Right atrium auricular region (tissue), 2 donors: Measurements from ENCODE around the gene ANKFN1. TPM values are rescaled to one million over a fixed set of nuclear protein-coding genes. Genes with fewer than 3 reads are reported as not detected.

Source experiments
- DNase-seq: peaks from one replicate; pipeline ENCODE4 v3.0.0-alpha.2; 2019; ENCODE audit warnings: low spot score
- H3K27ac ChIP-seq, 2 donors: fragments of 200-600 bp; sonication (generic); 1 replicate in 1 of 2; 2 replicates in 1 of 2; pipeline ENCODE4 v1.5.1; 2016 to 2019
- H3K27me3 ChIP-seq, 2 donors: fragments of 200-600 bp; sonication (generic); one replicate each; pipeline versions ENCODE4 v1.5.1 to v1.6.0; 2017 to 2019
- H3K36me3 ChIP-seq: fragments of 200-600 bp; sonication (generic); one replicate; pipeline ENCODE4 v1.5.1; 2016
- H3K4me1 ChIP-seq, 2 donors: fragments of 200-600 bp; sonication (generic); one replicate each; pipeline versions ENCODE4 v1.5.1 to v1.6.0; 2017 to 2019
- H3K4me3 ChIP-seq, 2 donors: fragments of 200-600 bp; sonication (generic); 1 replicate in 1 of 2; 2 replicates in 1 of 2; pipeline ENCODE4 v1.5.1; 2017 to 2019; ENCODE audit warnings: mild to moderate bottlenecking in 1 of 2, moderate library complexity in 1 of 2
- H3K9me3 ChIP-seq, 2 donors: fragments of 200-600 bp; sonication (generic); one replicate each; pipeline ENCODE4 v1.5.1; 2019
- CTCF ChIP-seq, 2 donors: fragments of 200-600 bp; sonication (generic); IDR thresholded peaks; one replicate each; pipeline ENCODE4 v1.5.1; 2019; ENCODE audit warnings: antibody characterized with exemption in 2 of 2
- total RNA-seq, 2 donors: library from RNA; depleted of rRNA; stranded (reverse); fragments of >200 nt; gene quantifications; one replicate each; pipeline ENCODE4 v1.1.0, GENCODE V29; 2016

ANKFN1 gene
- total RNA-seq, 2 donors from 2014 or later: 0.67 TPM; not detected in 1

GRCh38 chr17:56289321-56289720, 136.0 kb downstream of the ANKFN1 start:
- TF ChIP-seq CTCF (IDR thresholded peaks at IDR 0.05): no peak
- H3K4me3 ChIP-seq: no peak overlapping the region
- H3K36me3 ChIP-seq: no peaks in the 10 kb centered on the region
- no peaks in the 10 kb centered on the region for H3K4me1 ChIP-seq
- H3K9me3 ChIP-seq: no peaks in the 10 kb centered on the region
- H3K27ac ChIP-seq: no peak overlapping the region
- no peak for DNase-seq
- H3K27me3 ChIP-seq: no peaks in the 10 kb centered on the region

GRCh38 chr17:56290101-56290801, 137.0 kb downstream of the ANKFN1 start:
- H3K9me3 ChIP-seq: no peaks in the 10 kb centered on the region
- TF ChIP-seq CTCF (IDR thresholded peaks at IDR 0.05): no peak
- H3K27ac ChIP-seq: no peak overlapping the region
- no peak overlapping the region for H3K4me3 ChIP-seq
- DNase-seq: no peak
- no peaks in the 10 kb centered on the region for H3K36me3 ChIP-seq
- H3K27me3 ChIP-seq: no peaks in the 10 kb centered on the region
- no peaks in the 10 kb centered on the region for H3K4me1 ChIP-seq

- TF ChIP-seq CTCF (IDR thresholded peaks at IDR 0.05): no peak
- Histone ChIP-seq H3K4me3 (no peak overlapping the region), H3K27me3 (no peaks in the 10 kb centered on the region), H3K9me3 (no peaks in the 10 kb centered on the region), H3K4me1 (no peaks in the 10 kb centered on the region), H3K27ac (no peak overlapping the region), H3K36me3 (no peaks in the 10 kb centered on the region)
- DNase-seq: no peak
These were observed 137.5 kb downstream of the ANKFN1 start for GRCh38 chr17:56290802-56291118.

GRCh38 chr17:56291226-56291805, 138.0 kb downstream of the ANKFN1 start:
- DNase-seq: no peak
- H3K27ac ChIP-seq: no peak overlapping the region
- no peaks in the 10 kb centered on the region for H3K4me1 ChIP-seq
- TF ChIP-seq CTCF (IDR thresholded peaks at IDR 0.05): no peak
- H3K9me3 ChIP-seq: no peaks in the 10 kb centered on the region
- no peaks in the 10 kb centered on the region for H3K27me3 ChIP-seq
- no peak overlapping the region for H3K4me3 ChIP-seq
- no peaks in the 10 kb centered on the region for H3K36me3 ChIP-seq

- DNase-seq: no peak
- Histone ChIP-seq H3K27me3 (no peaks in the 10 kb centered on the region), H3K36me3 (no peaks in the 10 kb centered on the region), H3K9me3 (no peaks in the 10 kb centered on the region), H3K4me1 (no peaks in the 10 kb centered on the region), H3K27ac (no peak overlapping the region), H3K4me3 (no peak overlapping the region)
- TF ChIP-seq CTCF (IDR thresholded peaks at IDR 0.05): no peak
These were observed 138.7 kb downstream of the ANKFN1 start for GRCh38 chr17:56292010-56292409.

- no peak overlapping the region for H3K27ac ChIP-seq
- H3K9me3 ChIP-seq: no peaks in the 10 kb centered on the region
- no peak overlapping the region for H3K4me3 ChIP-seq
- TF ChIP-seq CTCF (IDR thresholded peaks at IDR 0.05): no peak
- no peak for DNase-seq
- no peaks in the 10 kb centered on the region for H3K27me3 ChIP-seq
- H3K4me1 ChIP-seq: no peaks in the 10 kb centered on the region
- no peaks in the 10 kb centered on the region for H3K36me3 ChIP-seq
These were observed 139.3 kb downstream of the ANKFN1 start for GRCh38 chr17:56292578-56292977.
